ENCODE results near the gene FKBP10. TPM values are rescaled to one million over a fixed set of nuclear protein-coding genes. Genes with fewer than 3 reads are reported as not detected.
"Not testable (repeated sequence)": the region's sequence is repeated elsewhere in the genome, so short reads cannot be mapped to it uniquely, and the experiment has no call there.

The FKBP10 gene
- 6.5 TPM for total RNA-seq

- DNase-seq (ENCODE audit: low read depth in 2 of 3, low spot score in 2 of 3) = peak in 2 of 3 donors; percentile 14 to 58
These were observed at the start of gene FKBP10 for GRCh38 chr17:41812381-41813151. Gene FKBP10, plus strand, starts transcription at chr17:41813004. Its CDS starts 31 bp downstream, at chr17:41813035.

- no peak for DNase-seq (ENCODE audit: low read depth in 2 of 3, low spot score in 2 of 3)
These were observed 49.5 kb upstream of the FKBP10 start for GRCh38 chr17:41763327-41763726.

- no peak for DNase-seq (ENCODE audit: low read depth in 2 of 3, low spot score in 2 of 3)
These were observed 46.7 kb upstream of the FKBP10 start for GRCh38 chr17:41766135-41766534.

GRCh38 chr17:41767324-41768042, 45.3 kb upstream of the FKBP10 start:
- no peak for DNase-seq (ENCODE audit: low read depth in 2 of 3, low spot score in 2 of 3)

- no peak for DNase-seq (ENCODE audit: low read depth in 2 of 3, low spot score in 2 of 3)
These were observed 44.0 kb upstream of the FKBP10 start for GRCh38 chr17:41768682-41769288.

GRCh38 chr17:41769346-41769862, 43.4 kb upstream of the FKBP10 start:
- DNase-seq (ENCODE audit: low read depth in 2 of 3, low spot score in 2 of 3) = no peak

GRCh38 chr17:41769985-41770384, 42.8 kb upstream of the FKBP10 start:
- DNase-seq (ENCODE audit: low read depth in 2 of 3, low spot score in 2 of 3) = no peak

GRCh38 chr17:41771389-41772206, 41.2 kb upstream of the FKBP10 start:
- DNase-seq (ENCODE audit: low read depth in 2 of 3, low spot score in 2 of 3) = no peak

GRCh38 chr17:41772218-41772585, 40.6 kb upstream of the FKBP10 start:
- no peak for DNase-seq (ENCODE audit: low read depth in 2 of 3, low spot score in 2 of 3)

- DNase-seq (ENCODE audit: low read depth in 2 of 3, low spot score in 2 of 3) = no peak
These were observed 40.1 kb upstream of the FKBP10 start for GRCh38 chr17:41772586-41773189.

GRCh38 chr17:41773190-41773588, 39.6 kb upstream of the FKBP10 start:
- DNase-seq (ENCODE audit: low read depth in 2 of 3, low spot score in 2 of 3) = no peak

GRCh38 chr17:41773731-41774193, 39.0 kb upstream of the FKBP10 start:
- DNase-seq (ENCODE audit: low read depth in 2 of 3, low spot score in 2 of 3) = peak in 1 of 3 donors; percentile 18

- no peak for DNase-seq (ENCODE audit: low read depth in 2 of 3, low spot score in 2 of 3)
These were observed 37.2 kb upstream of the FKBP10 start for GRCh38 chr17:41775394-41776226.

- not testable (repeated sequence) for DNase-seq (ENCODE audit: low read depth in 2 of 3, low spot score in 2 of 3)
These were observed 36.4 kb upstream of the FKBP10 start for GRCh38 chr17:41776262-41776900.

GRCh38 chr17:41777157-41777573, 35.6 kb upstream of the FKBP10 start:
- no peak for DNase-seq (ENCODE audit: low read depth in 2 of 3, low spot score in 2 of 3)

GRCh38 chr17:41777574-41778188, 35.1 kb upstream of the FKBP10 start:
- DNase-seq (ENCODE audit: low read depth in 2 of 3, low spot score in 2 of 3) = peak in 1 of 3 donors; percentile 56

GRCh38 chr17:41779954-41780353, 32.9 kb upstream of the FKBP10 start:
- DNase-seq (ENCODE audit: low read depth in 2 of 3, low spot score in 2 of 3) = no peak

Data from hematopoietic multipotent progenitor cell (in vitro differentiated cells).